GM12875 (cell line): Measurements from ENCODE around the gene NCMAP.

Experiments
- H3K4me3 ChIP-seq: one replicate; pipeline ENCODE4 v1.5.1; 2011; ENCODE audit warnings: low read depth, low read length, control low read depth
- TF ChIP-seq, protein P1 (sequence below): IDR thresholded peaks from 2 replicates; pipeline ENCODE4 v1.5.1; 2011; ENCODE audit warnings: low read depth, mild to moderate bottlenecking, control low read depth, inconsistent platforms, low read length, moderate library complexity, borderline replicate concordance; ENCODE audit not compliant: insufficient read depth

Gene NCMAP

DNA sequence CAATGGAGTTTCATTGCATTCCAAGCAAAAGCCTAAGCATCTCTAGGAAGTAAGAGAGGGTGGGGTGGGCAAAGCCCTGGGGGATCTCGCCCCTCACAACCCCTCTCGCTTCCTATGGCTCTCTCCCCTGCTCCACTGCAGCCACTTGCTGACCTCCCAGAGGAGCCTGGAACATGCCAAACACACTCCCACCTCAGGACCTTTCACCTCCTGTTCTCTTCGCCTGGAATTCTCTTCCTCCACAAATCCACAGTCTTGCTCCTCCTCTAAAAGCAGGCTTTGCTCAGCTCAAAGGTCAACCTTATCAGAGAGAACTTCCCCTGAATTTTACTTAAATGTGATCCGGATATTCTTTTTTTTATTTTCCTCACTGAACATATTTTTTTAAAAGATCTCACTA, 66.3 kb downstream of the NCMAP start:
- H3K4me3 ChIP-seq, result no peak overlapping the region
- TF ChIP-seq, protein P1, sequence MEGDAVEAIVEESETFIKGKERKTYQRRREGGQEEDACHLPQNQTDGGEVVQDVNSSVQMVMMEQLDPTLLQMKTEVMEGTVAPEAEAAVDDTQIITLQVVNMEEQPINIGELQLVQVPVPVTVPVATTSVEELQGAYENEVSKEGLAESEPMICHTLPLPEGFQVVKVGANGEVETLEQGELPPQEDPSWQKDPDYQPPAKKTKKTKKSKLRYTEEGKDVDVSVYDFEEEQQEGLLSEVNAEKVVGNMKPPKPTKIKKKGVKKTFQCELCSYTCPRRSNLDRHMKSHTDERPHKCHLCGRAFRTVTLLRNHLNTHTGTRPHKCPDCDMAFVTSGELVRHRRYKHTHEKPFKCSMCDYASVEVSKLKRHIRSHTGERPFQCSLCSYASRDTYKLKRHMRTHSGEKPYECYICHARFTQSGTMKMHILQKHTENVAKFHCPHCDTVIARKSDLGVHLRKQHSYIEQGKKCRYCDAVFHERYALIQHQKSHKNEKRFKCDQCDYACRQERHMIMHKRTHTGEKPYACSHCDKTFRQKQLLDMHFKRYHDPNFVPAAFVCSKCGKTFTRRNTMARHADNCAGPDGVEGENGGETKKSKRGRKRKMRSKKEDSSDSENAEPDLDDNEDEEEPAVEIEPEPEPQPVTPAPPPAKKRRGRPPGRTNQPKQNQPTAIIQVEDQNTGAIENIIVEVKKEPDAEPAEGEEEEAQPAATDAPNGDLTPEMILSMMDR, result no peak

DNA sequence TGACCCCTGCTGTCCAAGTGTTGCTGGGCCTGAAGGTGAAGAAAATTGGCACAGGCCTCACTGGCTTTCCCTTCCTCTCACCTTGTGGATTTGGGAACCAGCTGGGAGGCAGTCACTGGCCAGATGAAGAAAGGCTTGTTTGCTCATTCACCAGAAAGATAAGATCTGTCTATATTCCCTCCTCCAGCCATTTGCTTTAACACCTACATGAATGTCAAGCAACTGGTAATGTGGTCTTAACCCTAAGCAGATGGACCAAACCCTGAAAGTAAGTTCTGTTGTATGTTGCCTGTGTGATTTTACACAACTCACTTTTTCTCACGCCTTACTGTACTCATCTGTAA, 76.9 kb downstream of the NCMAP start:
- no peak overlapping the region for H3K4me3 ChIP-seq
- TF ChIP-seq, protein P1, result no peak

DNA sequence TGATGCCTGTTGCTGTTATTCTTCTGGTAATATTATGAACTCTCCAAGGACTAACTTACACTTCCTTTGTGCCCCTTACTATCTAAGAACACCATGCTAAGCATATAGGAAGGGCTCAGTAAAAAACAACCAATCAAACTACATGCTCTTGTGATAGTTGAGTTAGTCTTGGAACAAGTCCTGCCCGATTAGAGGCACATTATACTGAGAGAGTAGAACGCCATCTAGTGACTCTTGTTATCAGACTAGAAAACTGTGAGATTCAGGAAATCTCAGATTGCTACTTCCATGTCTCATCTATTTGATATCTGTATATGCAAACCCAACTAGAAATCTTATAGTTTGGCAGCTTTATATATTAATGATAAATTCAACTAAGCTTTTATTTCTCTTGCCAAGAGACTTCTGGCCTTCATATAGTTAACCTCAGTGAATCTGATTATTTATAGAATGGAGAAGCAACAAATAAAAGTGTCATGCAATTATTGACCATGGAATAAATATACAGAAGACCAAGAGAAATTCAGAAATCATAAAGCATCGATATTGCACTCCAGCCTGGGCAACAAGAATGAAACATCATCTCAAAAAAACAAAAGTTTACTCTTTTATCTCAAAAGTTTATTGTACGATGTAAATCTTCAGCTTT, 79.4 kb downstream of the NCMAP start:
- TF ChIP-seq, protein P1, result peak; percentile 45; the same call in 1 of the 2 replicates
- H3K4me3 ChIP-seq, result no peak overlapping the region

DNA sequence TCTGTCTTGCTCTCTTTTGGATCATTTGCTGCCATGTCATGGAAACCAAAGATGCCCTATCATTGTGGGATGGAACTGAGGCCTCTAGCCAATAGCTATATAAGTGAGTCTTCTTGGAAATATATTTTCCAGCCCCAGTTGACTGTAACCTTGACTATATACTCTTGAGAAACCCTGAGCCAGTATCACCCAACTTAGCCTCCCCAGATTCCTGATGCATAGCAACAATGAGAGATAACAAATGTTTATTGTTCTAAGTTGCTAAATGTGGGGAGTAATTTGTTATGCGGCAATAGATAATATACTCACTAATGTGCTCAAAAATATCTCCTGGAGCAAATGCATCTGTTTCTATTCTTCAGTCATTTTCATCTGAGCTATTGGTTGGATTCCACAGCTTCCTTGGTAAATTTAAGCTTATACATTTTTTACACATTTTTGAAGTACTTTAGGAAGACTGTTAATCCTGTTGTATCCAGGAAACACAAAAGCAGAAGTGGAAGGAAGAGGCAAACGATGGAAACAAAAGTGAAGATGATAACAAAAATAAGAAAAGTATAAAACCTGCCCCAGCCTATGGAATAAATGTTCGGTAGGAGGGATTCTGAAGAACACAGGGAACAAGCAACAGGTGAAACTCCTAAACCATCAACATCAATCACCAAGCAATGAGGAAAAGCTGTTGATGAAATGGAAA, 80.9 kb downstream of the NCMAP start:
- TF ChIP-seq, protein P1, result no peak
- no peak overlapping the region for H3K4me3 ChIP-seq

DNA sequence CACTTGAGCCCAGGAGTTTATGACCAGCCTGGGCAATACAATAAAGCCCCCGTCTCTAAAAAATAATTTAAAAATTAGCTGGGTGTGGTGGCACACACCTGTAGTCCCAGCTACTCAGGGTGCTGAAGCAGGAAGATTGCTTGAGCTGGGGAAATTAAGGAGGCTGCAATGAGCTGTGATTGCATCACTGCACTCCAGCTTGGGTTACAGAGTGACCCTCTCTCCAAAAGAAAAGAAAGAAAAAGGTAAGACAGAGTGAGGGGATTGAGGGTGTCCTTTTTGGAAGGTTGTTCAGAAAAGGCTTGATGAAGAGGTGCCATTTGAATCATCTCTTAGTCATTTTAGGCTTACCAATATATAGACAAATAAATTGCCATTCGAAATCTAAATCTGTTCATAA, 83.2 kb downstream of the NCMAP start:
- TF ChIP-seq, protein P1, result no peak
- no peak overlapping the region for H3K4me3 ChIP-seq

DNA sequence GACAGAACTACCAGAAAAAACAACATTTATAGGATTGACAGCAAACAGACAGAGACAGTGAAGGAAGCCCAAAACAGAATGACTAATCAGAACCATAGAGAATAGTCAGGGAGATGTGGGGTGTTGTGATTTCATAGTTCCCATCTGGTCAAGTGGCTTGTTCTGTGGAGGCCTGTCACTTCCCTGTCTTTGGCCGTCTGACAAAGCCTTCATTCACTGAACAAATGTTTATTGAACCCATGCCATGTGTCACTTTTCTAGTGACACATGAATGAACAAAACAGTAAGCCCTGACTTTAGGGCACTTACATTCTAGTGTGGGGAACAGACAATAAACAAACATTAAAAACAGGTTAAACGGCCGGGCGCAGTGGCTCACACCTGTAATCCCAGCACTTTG, 84.0 kb downstream of the NCMAP start:
- TF ChIP-seq, protein P1, result no peak
- H3K4me3 ChIP-seq, result no peak overlapping the region

DNA sequence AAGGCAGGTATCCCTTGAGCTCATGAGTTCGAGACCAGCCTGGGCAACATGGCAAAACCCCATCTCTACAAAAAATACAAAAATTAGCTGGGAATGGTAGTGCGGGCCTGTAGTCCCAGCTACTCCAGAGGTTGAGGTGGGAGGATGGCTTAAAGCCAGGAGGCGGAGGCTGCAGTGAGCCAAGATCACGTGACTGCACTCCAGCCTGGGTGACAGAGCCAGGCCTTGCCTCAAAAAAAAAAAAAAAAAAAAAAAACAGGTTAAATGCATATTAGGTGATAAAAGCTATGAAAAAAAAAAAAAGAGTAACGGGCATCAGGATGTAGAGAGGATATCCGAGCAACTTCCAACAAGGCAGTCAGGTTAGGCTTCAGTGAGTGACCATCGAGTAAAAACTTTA, 84.4 kb downstream of the NCMAP start:
- H3K4me3 ChIP-seq, result no peak overlapping the region
- TF ChIP-seq, protein P1, result no peak
